H1 (cell line): ENCODE data around the gene MAPRE2.

ENCODE experiments used
- CTCF ChIP-seq, 3 experiments: IDR thresholded peaks; 1 replicate in 2 of 3; 2 replicates in 1 of 3; pipeline versions ENCODE4 v1.5.1 to v1.6.1; 2011; ENCODE audit warnings: low read length in 3 of 3, mild to moderate bottlenecking in 3 of 3, inconsistent platforms in 2 of 3, low read depth in 1 of 3, moderate library complexity in 1 of 3; ENCODE audit not compliant: insufficient read depth in 1 of 3; ENCODE audit errors: control extremely low read depth in 1 of 3
- E2F6 ChIP-seq: IDR thresholded peaks from 2 replicates; pipeline ENCODE4 v1.6.1; 2012; ENCODE audit warnings: inconsistent platforms
- POLR2A ChIP-seq, 2 experiments: IDR thresholded peaks; 1 replicate in 1 of 2; 2 replicates in 1 of 2; pipeline ENCODE4 v1.6.1; 2011; ENCODE audit warnings: low read depth in 2 of 2, low read length in 2 of 2, mild to moderate bottlenecking in 2 of 2; ENCODE audit errors: control extremely low read depth in 1 of 2

GRCh38 chr18:35077937-35078336 lies 36.7 kb downstream of the MAPRE2 start:
- TF ChIP-seq CTCF (IDR thresholded peaks at IDR 0.05; ENCODE audit: control extremely low read depth in 1 of 3, insufficient read depth in 1 of 3, low read depth in 1 of 3, low read length in 3 of 3) (no peak), POLR2A (IDR thresholded peaks at IDR 0.05; ENCODE audit: control extremely low read depth in 1 of 2, low read depth in 2 of 2, low read length in 2 of 2) (no peak), E2F6 (no peak)
